Retina (tissue), 1 donor: ENCODE results near the gene GGN.
"Not testable (repeated sequence)": the region's sequence is repeated elsewhere in the genome, so short reads cannot be mapped to it uniquely, and the experiment has no call there.

Source experiments
- DNase-seq: peaks from one replicate; pipeline ENCODE4 v3.0.0-alpha.2; 2016

The GGN gene, protein sequence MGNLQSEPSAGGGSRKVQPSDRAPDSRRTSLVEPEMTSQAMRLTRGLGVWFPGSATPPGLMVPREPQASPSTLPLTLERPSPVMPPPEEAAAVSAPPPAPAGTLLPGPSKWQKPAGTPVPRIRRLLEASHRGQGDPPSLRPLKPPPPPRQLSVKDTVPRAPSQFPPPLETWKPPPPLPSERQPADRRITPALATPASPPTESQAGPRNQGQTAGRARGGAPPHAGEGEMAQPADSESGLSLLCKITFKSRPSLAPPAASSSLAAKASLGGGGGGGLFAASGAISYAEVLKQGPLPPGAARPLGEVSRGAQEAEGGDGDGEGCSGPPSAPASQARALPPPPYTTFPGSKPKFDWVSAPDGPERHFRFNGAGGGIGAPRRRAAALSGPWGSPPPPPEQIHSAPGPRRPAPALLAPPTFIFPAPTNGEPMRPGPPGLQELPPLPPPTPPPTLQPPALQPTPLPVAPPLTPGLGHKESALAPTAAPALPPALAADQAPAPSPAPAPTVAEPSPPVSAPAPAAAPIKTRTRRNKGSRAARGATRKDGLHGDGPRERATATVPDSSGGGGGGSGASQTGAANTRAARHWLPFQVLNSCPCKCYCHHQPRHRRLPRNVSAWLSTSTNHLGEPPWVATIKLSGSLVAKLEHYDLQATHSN

GRCh38 chr19:38387550-38388348 lies at the start of gene GGN:
Gene GGN (minus strand): TSS chr19:38388034. CDS start chr19:38387261, 773 bp downstream.
- DNase-seq, result peak; percentile 89

GRCh38 chr19:38437295-38437694 lies 49.5 kb upstream of the GGN start:
- no peak for DNase-seq

- peak; percentile 73 for DNase-seq
Measured at GRCh38 chr19:38434549-38435051, 46.8 kb upstream of the GGN start.

DNA sequence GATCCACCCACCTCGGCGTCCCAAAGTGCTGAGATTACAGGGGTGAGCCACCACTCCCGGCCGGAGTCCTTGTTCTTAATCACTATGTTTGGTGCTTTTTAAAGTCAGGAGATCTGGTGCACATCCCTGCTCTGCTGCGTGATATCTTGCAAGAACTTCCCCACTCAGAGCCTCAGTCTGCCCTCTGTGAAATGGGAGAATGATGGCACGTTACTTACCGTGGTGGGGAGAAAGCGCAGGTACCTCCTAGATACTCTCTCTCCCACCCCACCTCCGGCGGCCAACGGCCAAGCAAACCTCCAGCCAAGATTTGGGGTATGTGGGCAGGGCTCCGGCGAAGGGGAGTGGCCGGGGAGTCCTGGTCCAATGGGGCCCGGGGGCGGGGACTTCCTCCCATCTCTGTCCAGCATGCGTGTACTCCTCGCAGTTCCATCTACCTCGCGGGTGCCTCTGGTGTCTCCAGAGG lies 45.5 kb upstream of the GGN start, which contains the start of gene RYR1:
Gene RYR1 (plus strand): TSS at position 424 of the 466 bp plus-strand sequence. CDS start 139 bp downstream, outside the sequence.
- DNase-seq, result peak; percentile 44

DNA sequence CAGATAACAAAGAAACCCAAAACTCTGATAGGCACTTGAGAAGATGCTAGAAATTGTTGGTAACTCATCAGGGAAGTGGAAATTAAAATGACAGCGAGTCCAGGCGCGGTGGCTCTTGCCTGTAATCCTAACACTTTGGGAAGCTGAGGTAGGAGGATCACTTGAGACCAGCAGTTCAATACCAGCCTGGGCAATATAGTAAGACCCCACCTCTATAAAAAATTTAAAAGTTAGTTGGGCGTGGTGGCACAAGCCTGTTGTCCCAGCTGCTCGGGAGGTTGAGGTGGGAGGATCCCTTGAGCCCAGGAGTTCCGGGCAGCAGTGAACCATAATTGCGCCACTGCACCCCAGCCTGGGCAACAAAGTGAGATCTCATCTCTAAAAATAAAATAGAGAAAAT lies 43.1 kb upstream of the GGN start:
- no peak for DNase-seq

- no peak for DNase-seq
Measured at GRCh38 chr19:38429811-38430156, 42.0 kb upstream of the GGN start.

DNA sequence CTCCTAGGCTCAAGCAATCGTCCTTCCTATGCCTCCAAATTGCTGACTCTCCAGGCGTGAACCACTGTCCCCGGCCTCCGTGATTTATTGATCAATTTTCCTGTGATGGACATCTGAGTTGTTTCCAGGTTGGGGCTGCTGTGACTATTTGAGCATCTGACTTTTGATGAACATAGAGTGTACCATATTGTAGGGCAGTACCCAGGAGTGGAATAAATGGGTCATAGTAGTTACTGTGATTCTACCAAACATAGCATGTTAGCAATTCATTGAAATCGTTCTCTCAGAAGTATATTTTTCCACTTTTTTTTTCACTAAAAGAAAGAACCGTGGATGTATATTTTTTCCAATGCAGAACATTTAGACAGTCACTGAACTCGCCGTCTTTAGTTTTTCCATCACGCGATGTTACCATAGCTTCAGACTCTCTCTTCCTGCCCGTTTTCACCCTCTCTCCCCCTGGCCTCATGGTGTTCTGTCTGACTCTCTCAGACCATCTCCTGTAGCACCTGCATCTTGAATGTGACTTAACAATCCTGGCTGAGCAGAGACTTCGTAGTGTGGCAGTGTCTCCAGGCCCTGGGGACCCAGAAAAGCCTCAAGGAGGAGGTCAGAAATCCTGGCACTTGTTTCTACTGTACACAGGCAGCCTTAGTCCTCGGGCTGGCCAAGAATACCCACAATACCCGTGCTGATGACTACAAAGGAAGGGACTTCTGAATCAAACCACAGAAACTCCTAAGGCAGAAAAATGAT lies 41.4 kb upstream of the GGN start:
- no peak for DNase-seq

DNA sequence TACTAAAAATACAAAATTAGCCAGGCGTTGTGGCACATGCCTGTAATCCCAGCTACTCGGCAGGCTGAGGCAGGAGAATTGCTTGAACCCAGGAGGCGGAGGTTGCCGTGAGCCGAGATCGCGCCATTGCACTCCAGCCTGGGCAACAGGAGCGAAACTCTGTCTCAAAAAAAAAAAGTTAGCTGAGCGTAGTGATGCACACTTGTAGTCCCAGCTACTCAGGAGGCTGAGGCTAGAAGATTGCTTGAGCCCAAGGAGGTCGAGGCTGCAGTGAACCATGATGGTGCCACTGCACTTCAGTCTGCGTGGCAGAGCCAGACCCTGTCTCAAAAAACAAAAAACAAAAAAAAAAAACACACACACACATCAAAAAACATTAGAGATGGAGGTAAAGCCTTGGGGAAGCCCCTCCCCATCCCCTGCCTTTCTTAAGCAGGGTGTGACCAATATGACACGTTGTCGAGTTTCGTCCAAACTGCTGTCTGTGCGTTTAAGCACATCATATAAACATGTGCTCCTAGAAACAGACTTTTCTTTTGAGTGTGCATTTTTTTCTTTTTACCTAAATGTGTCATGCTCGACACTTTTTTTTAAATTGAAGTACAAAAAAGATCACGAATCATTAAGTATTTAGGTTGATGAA lies 39.3 kb upstream of the GGN start:
- DNase-seq, result not testable (repeated sequence)

DNA sequence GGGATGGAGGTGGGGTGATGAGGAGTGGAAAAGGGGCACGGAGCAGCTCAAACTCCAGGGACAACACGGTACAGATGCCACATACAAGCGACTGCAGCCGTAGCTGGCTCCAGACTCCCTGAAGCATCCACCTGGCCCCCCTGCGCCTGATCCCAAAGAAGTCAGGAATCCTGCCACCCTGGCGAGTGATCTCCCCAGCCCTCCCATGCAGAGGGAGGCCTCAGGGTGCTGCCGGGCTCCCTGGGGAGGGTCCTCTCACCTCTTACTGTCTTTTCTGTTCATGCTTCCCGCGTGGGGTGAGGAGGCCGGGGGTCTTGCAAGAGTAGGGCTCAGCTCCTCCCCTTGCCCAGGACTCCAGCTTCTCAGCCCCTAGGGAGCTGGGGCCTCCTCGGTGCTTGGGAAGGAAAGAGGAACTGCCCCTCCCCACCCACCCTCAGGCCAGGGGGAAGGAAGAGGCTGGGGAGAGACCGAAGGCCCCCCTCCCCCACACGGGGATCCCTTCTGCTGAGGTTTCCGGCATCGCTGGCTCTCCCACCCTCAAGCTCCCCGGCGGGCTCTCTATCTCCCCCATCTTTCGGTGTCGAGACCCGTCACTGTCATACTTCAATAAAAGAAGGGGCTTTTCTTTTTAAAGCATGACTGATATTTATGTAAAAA lies 38.1 kb upstream of the GGN start, which contains the start of gene RASGRP4:
Gene RASGRP4 (minus strand): TSS at position 410 of the 657 bp plus-strand sequence. CDS start 128 bp downstream, at position 282.
- DNase-seq, result no peak

- no peak for DNase-seq
Measured at GRCh38 chr19:38425222-38425809, 37.5 kb upstream of the GGN start.

DNA sequence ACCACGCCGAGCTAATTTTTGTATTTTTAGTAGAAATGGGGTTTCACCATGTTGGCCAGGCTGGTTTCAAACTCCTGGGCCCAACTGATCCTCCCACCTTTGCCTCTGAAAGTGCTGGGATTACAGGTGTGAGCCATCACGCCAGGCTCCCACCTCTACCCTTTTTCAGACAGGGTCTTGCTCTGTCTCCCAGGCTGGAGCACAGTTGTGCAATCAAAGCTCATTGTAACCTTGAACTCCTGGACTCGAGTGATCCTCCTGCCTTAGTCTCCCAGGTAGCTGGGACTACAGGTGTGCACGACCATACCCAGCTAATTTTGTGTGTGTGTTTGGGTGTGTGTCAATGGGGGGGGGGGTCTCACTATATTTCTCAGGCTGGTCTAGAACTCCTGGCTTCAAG lies 36.4 kb upstream of the GGN start:
- DNase-seq, result no peak

DNA sequence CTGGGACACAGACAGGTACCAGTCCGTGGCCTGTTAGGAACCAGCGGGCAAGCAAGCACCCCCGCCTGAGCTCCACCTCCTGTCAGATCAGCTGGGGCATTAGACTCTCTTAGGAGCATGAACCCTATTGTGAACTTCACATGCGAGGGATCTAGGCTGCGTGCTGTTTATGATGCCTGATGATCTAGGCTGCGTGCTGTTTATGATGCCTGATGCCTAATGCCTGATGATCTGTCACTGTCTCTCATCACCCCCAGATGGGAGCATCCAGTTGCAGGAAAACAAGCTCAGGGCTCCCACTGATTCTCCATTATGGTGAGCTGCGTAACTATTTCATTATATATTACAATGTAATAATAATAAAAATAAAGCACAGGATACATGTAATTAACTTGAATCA lies 34.6 kb upstream of the GGN start:
- no peak for DNase-seq

GRCh38 chr19:38421856-38422255 lies 34.0 kb upstream of the GGN start:
- DNase-seq, result no peak

GRCh38 chr19:38420935-38421334 lies 33.1 kb upstream of the GGN start:
- DNase-seq, result no peak

- DNase-seq, result peak; percentile 64
Measured at GRCh38 chr19:38417544-38418506, 30.0 kb upstream of the GGN start.

DNA sequence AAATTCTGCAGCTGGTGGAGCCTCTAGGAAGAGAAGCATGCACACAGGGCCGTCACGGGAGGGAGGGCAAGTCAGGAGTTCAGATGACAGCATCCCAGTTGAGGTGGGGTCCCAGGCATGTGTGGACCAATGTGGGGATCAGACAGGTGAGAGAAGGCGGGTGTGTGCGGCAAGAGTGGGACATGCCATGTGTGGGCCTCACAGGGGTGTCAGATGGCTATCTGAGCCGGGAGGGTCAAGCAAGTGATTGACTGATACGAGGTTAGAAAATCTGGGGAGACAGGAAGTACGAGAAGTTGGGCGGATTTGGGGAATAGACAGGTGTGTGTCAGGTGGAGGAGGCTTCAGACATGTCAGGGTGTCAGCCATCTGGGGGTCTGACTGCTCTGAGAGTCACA lies 29.3 kb upstream of the GGN start:
- DNase-seq, result no peak

DNA sequence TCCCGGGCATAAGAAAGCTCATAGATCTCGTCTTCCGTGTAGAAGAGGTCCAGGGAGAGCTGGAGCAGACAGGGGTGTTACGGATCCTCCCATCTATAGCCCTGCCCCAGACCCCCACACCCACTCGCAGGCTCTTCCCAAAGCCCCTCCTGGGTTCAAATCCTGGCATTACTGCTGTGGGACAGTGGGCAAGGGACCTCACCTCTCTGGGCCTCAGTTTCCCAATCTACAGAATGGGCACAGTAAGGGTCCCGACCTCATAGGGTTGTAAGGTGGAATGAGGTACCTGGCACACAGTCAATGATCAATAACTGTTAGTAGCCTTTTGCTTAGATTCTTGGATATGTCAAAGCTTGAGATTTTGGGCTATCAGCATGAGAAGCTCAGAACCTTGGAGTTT lies 25.6 kb upstream of the GGN start:
- DNase-seq, result no peak

- no peak for DNase-seq
Measured at GRCh38 chr19:38412961-38413360, 25.1 kb upstream of the GGN start.

DNA sequence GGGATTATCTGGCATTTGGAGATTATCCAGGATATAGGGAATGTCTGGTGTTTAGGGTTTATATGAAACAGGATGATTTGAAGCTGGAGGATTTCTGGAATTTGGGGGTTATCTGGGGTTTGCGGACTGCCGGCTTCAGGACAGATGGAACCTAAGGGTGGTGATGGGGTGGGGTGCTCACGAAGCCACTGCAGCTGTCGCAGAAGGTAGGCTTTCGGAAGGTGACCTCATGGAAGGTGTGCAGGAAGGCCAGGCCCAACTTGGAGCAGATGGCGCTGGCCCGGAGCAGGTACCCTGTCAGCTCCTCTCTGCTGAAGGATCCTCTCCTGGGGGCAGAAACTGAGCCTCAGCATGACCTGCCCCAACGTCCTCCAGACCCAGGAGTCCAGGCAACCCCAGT lies 24.7 kb upstream of the GGN start:
- DNase-seq, result no peak

GRCh38 chr19:38411898-38412297 lies 24.1 kb upstream of the GGN start:
- DNase-seq, result not testable (repeated sequence)
